ENCODE results near the gene SLC22A3. TPM values are rescaled to one million over a fixed set of nuclear protein-coding genes. Genes with fewer than 3 reads are reported as not detected.
"Not testable (repeated sequence)": the region's sequence is repeated elsewhere in the genome, so short reads cannot be mapped to it uniquely, and the experiment has no call there.

The SLC22A3 gene
- total RNA-seq, 1 donor from 2014 or later = 0.57 TPM

DNA sequence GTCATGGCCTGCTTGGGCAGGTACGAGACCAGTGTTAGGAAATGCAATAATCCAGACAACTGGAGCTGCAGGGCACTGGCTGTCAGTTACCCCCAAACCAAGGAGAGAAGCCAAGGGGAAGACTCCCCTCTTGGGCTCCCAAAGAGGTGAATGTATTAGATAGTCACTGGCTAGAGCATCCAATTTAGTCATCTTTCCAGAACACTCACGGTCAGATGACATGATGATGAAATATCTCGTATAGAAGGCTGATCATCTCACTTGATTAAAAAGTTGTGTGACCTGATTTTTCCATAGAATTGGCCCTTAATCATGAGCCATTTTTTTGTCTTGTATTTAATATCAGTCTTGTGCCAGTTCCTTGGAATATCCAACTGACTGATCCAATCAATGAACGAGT, 40.7 kb downstream of the SLC22A3 start:
- FAIRE-seq (no peak), DNase-seq (ENCODE audit: low read depth) (no peak)
- no peaks in the 10 kb centered on the region for H3K4me1 ChIP-seq (ENCODE audit: insufficient read depth, low read length)
- no peaks in the 10 kb centered on the region for H4K20me1 ChIP-seq (ENCODE audit: insufficient read depth, low read length)
- no peaks in the 10 kb centered on the region for H3K36me3 Mint-ChIP-seq (ENCODE audit: low read depth, unreplicated experiment)
- H3K79me2 ChIP-seq (ENCODE audit: insufficient read depth, low read length) = no peaks in the 10 kb centered on the region
- TF ChIP-seq EZH2 (IDR thresholded peaks at IDR 0.05; ENCODE audit: insufficient read depth, low read length) (no peak), CTCF (IDR thresholded peaks at IDR 0.05; ENCODE audit: insufficient read depth, low read depth, low read length) (no peak)
- no peaks in the 10 kb centered on the region for H3K9me3 ChIP-seq (ENCODE audit: insufficient read depth, low read depth, low read length)
- peaks cover 6% of the 10 kb centered on the region for H3K9me3 Mint-ChIP-seq (ENCODE audit: unreplicated experiment)
- H2AFZ ChIP-seq (ENCODE audit: low read depth, low read length) = no peak overlapping the region
- H3K27me3 ChIP-seq (ENCODE audit: insufficient read depth, low read length) = no peaks in the 10 kb centered on the region
- no peak overlapping the region for H3K9ac ChIP-seq (ENCODE audit: low read length)
- peaks cover 24% of the 10 kb centered on the region for H3K27me3 Mint-ChIP-seq (ENCODE audit: low read depth, unreplicated experiment)
- H3K4me3 ChIP-seq (ENCODE audit: insufficient read depth, low read depth, low read length) = no peak overlapping the region
- H3K4me2 ChIP-seq (ENCODE audit: low read length) = no peak overlapping the region
- H3K36me3 ChIP-seq (ENCODE audit: insufficient read depth, low read length) = no peaks in the 10 kb centered on the region
- H3K27ac Mint-ChIP-seq (ENCODE audit: unreplicated experiment) = no peak overlapping the region
- H3K4me3 Mint-ChIP-seq (ENCODE audit: unreplicated experiment) = no peak overlapping the region
- no peak overlapping the region for H3K27ac ChIP-seq (ENCODE audit: low read depth, low read length)
- peaks cover 8% of the 10 kb centered on the region for H3K4me1 Mint-ChIP-seq (ENCODE audit: low read depth, unreplicated experiment)

GRCh38 chr6:160391419-160392116, 43.4 kb downstream of the SLC22A3 start:
- Histone ChIP-seq H3K4me3 (ENCODE audit: insufficient read depth, low read depth, low read length) (no peak overlapping the region), H3K9me3 (ENCODE audit: insufficient read depth, low read depth, low read length) (no peaks in the 10 kb centered on the region), H3K27me3 (ENCODE audit: insufficient read depth, low read length) (no peaks in the 10 kb centered on the region), H2AFZ (ENCODE audit: low read depth, low read length) (no peak overlapping the region), H3K27ac (ENCODE audit: low read depth, low read length) (no peak overlapping the region), H4K20me1 (ENCODE audit: insufficient read depth, low read length) (no peaks in the 10 kb centered on the region), H3K9ac (ENCODE audit: low read length) (no peak overlapping the region), H3K4me2 (ENCODE audit: low read length) (no peak overlapping the region), H3K36me3 (ENCODE audit: insufficient read depth, low read length) (no peaks in the 10 kb centered on the region), H3K4me1 (ENCODE audit: insufficient read depth, low read length) (no peaks in the 10 kb centered on the region), H3K79me2 (ENCODE audit: insufficient read depth, low read length) (no peaks in the 10 kb centered on the region)
- Mint-ChIP-seq H3K27ac (ENCODE audit: unreplicated experiment) (no peak overlapping the region), H3K4me3 (ENCODE audit: unreplicated experiment) (no peak overlapping the region), H3K9me3 (ENCODE audit: unreplicated experiment) (peaks cover 5% of the 10 kb centered on the region), H3K36me3 (ENCODE audit: low read depth, unreplicated experiment) (no peaks in the 10 kb centered on the region), H3K27me3 (ENCODE audit: low read depth, unreplicated experiment) (peaks cover 6% of the 10 kb centered on the region), H3K4me1 (ENCODE audit: low read depth, unreplicated experiment) (peaks cover 8% of the 10 kb centered on the region)
- FAIRE-seq (no peak), DNase-seq (ENCODE audit: low read depth) (peak; percentile 37)
- TF ChIP-seq EZH2 (IDR thresholded peaks at IDR 0.05; ENCODE audit: insufficient read depth, low read length) (no peak), CTCF (IDR thresholded peaks at IDR 0.05; ENCODE audit: insufficient read depth, low read depth, low read length) (no peak)

- not testable (repeated sequence) for H3K9ac ChIP-seq (ENCODE audit: low read length); H3K4me1 ChIP-seq (ENCODE audit: insufficient read depth, low read length); DNase-seq (ENCODE audit: low read depth); H3K27ac Mint-ChIP-seq (ENCODE audit: unreplicated experiment); H3K27me3 Mint-ChIP-seq (ENCODE audit: low read depth, unreplicated experiment); H3K79me2 ChIP-seq (ENCODE audit: insufficient read depth, low read length); H3K27ac ChIP-seq (ENCODE audit: low read depth, low read length); H3K4me1 Mint-ChIP-seq (ENCODE audit: low read depth, unreplicated experiment); H3K4me3 Mint-ChIP-seq (ENCODE audit: unreplicated experiment); H3K4me3 ChIP-seq (ENCODE audit: insufficient read depth, low read depth, low read length); FAIRE-seq; H3K4me2 ChIP-seq (ENCODE audit: low read length); H2AFZ ChIP-seq (ENCODE audit: low read depth, low read length); H4K20me1 ChIP-seq (ENCODE audit: insufficient read depth, low read length); H3K36me3 ChIP-seq (ENCODE audit: insufficient read depth, low read length); H3K36me3 Mint-ChIP-seq (ENCODE audit: low read depth, unreplicated experiment); H3K9me3 ChIP-seq (ENCODE audit: insufficient read depth, low read depth, low read length); H3K9me3 Mint-ChIP-seq (ENCODE audit: unreplicated experiment); H3K27me3 ChIP-seq (ENCODE audit: insufficient read depth, low read length)
Measured at GRCh38 chr6:160393442-160393841, 45.3 kb downstream of the SLC22A3 start.
